IMR-90 (cell line): ENCODE results near the gene CFAP45. TPM values are rescaled to one million over a fixed set of nuclear protein-coding genes. Genes with fewer than 3 reads are reported as not detected.

Experiments used
- ATAC-seq: fragments of 200-7000 bp; cut with Tn5 transposase; 2 replicates; pipeline ENCODE4 v1.9.1; 2020; ENCODE audit warnings: low read depth, mild to moderate bottlenecking, moderate library complexity
- BruUV-seq: library from RNA; stranded (reverse); fragments of 400-500 nt; replicated peaks from 2 replicates; lab custom pipeline; 2021; lab: Mats Ljungman, UMichigan
- CTCF ChIA-PET: fragments of 300-600 bp; formaldehyde crosslinking; extraction: SDS; loops from one replicate; lab custom pipeline; 2021; ENCODE audit warnings: antibody characterized with exemption; lab: Yijun Ruan, JAX
- POLR2A ChIA-PET: fragments of 300-600 bp; sonication (Branson Sonifier 250); formaldehyde crosslinking; loops from one replicate; lab custom pipeline; 2022; ENCODE audit warnings: antibody characterized with exemption; ENCODE audit not compliant: unreplicated experiment; lab: Charles Lee
- DNase-seq: peaks from one replicate; pipeline ENCODE4 v3.0.0; 2013
- H2AFZ ChIP-seq: replicated peaks from 2 replicates; pipeline ENCODE3; 2013; ENCODE audit warnings: low read length, mild to moderate bottlenecking; ENCODE audit not compliant: poor library complexity
- H2AK5ac ChIP-seq: 2 replicates; pipeline ENCODE4 v1.6.1; 2013; ENCODE audit warnings: low read depth, low read length, inconsistent platforms
- H2AK9ac ChIP-seq: replicated peaks from 2 replicates; pipeline ENCODE3; 2013; ENCODE audit warnings: mild to moderate bottlenecking, low read depth, low read length, moderate library complexity; ENCODE audit not compliant: poor library complexity
- H2BK120ac ChIP-seq: 2 replicates; pipeline ENCODE4 v1.6.1; 2013; ENCODE audit warnings: low read depth, low read length, inconsistent platforms
- H2BK15ac ChIP-seq: 3 replicates; pipeline ENCODE4 v1.6.1; 2013; ENCODE audit warnings: low read depth, low read length, inconsistent platforms
- H2BK20ac ChIP-seq: 2 replicates; pipeline ENCODE4 v1.6.1; 2013; ENCODE audit warnings: low read depth, mild to moderate bottlenecking, inconsistent platforms, low read length, moderate library complexity
- H2BK5ac ChIP-seq: 2 replicates; pipeline ENCODE4 v1.6.1; 2013; ENCODE audit warnings: mild to moderate bottlenecking, low read depth, low read length, inconsistent platforms; ENCODE audit not compliant: poor library complexity, severe bottlenecking
- H3K14ac ChIP-seq: replicated peaks from 2 replicates; pipeline ENCODE4 v1.6.1; 2013; ENCODE audit warnings: low read depth, low read length, inconsistent platforms
- H3K18ac ChIP-seq: 2 replicates; pipeline ENCODE4 v1.6.1; 2013; ENCODE audit warnings: low read depth, low read length, control low read depth
- H3K23ac ChIP-seq: 2 replicates; pipeline ENCODE4 v1.6.1; 2013; ENCODE audit warnings: low read depth, low read length, inconsistent platforms
- H3K27ac ChIP-seq: 2 replicates; pipeline ENCODE4 v1.5.1; 2013; ENCODE audit warnings: mild to moderate bottlenecking, control low read depth, low read length; ENCODE audit not compliant: insufficient read depth
- H3K27me3 ChIP-seq: 2 replicates; pipeline ENCODE4 v1.6.1; 2013; ENCODE audit warnings: low read length; ENCODE audit not compliant: control insufficient read depth, insufficient read depth
- H3K36me3 ChIP-seq: 2 replicates; pipeline ENCODE4 v1.6.1; 2013; ENCODE audit warnings: low read length, mixed read lengths; ENCODE audit not compliant: control insufficient read depth, insufficient read depth
- H3K4ac ChIP-seq: 2 replicates; pipeline ENCODE4 v1.6.1; 2013; ENCODE audit warnings: low read depth, low read length, inconsistent platforms
- H3K4me1 ChIP-seq: 2 replicates; pipeline ENCODE4 v1.6.1; 2013; ENCODE audit warnings: low read length, mixed read lengths; ENCODE audit not compliant: control insufficient read depth, insufficient read depth
- H3K4me2 ChIP-seq: 2 replicates; pipeline ENCODE4 v1.6.1; 2013; ENCODE audit warnings: low read depth, mild to moderate bottlenecking, control low read depth, low read length, moderate library complexity
- H3K4me3 ChIP-seq: 2 replicates; pipeline ENCODE4 v1.5.1; 2013; ENCODE audit warnings: low read depth, mild to moderate bottlenecking, control low read depth, low read length, moderate library complexity; ENCODE audit not compliant: insufficient read depth
- H3K56ac ChIP-seq: 2 replicates; pipeline ENCODE4 v1.6.1; 2013; ENCODE audit warnings: low read length, inconsistent platforms; ENCODE audit not compliant: insufficient read depth; ENCODE audit errors: extremely low read depth
- H3K79me1 ChIP-seq, 2 experiments: 2 replicates each; pipeline ENCODE4 v1.6.1; 2013; ENCODE audit warnings: low read length in 2 of 2, inconsistent platforms in 1 of 2, low read depth in 1 of 2
- H3K9ac ChIP-seq: 2 replicates; pipeline ENCODE4 v1.6.1; 2013; ENCODE audit warnings: low read depth, low read length, control low read depth
- H3K9me1 ChIP-seq: 2 replicates; pipeline ENCODE4 v1.6.1; 2013; ENCODE audit warnings: low read length, inconsistent platforms; ENCODE audit not compliant: insufficient read depth
- H3K9me3 ChIP-seq: 2 replicates; pipeline ENCODE4 v1.6.1; 2013; ENCODE audit warnings: low read length; ENCODE audit not compliant: control insufficient read depth, insufficient read depth
- H4K20me1 ChIP-seq: 2 replicates; pipeline ENCODE4 v1.6.1; 2013; ENCODE audit warnings: low read length, inconsistent platforms; ENCODE audit not compliant: insufficient read depth
- H4K5ac ChIP-seq: 2 replicates; pipeline ENCODE4 v1.6.1; 2013; ENCODE audit warnings: mild to moderate bottlenecking, low read depth, low read length, control low read depth
- H4K8ac ChIP-seq, 2 experiments: 2 replicates each; pipeline ENCODE4 v1.6.1; 2013; ENCODE audit warnings: low read depth in 2 of 2, low read length in 2 of 2, control low read depth in 1 of 2, inconsistent platforms in 1 of 2
- H4K91ac ChIP-seq: 2 replicates; pipeline ENCODE4 v1.6.1; 2013; ENCODE audit warnings: low read depth, low read length, inconsistent platforms; ENCODE audit not compliant: insufficient read depth
- BHLHE40 ChIP-seq: fragments of 150-350 bp; IDR thresholded peaks from 2 replicates; pipeline ENCODE4 v1.6.1; 2016; ENCODE audit warnings: mild to moderate bottlenecking, low read depth, low read length
- CEBPB ChIP-seq: IDR thresholded peaks from 2 replicates; pipeline ENCODE4 v1.6.1; 2012; ENCODE audit warnings: low read depth, low read length, improper control_type of control experiment
- CHD1 ChIP-seq: IDR thresholded peaks from 2 replicates; pipeline ENCODE4 v1.6.1; 2012; ENCODE audit warnings: low read depth, low read length, improper control_type of control experiment
- ELK1 ChIP-seq: fragments of 150-350 bp; IDR thresholded peaks from 2 replicates; pipeline ENCODE4 v1.6.1; 2016; ENCODE audit warnings: low read depth, mild to moderate bottlenecking, low read length, moderate library complexity, borderline replicate concordance
- FOS ChIP-seq: fragments of 150-350 bp; IDR thresholded peaks from 2 replicates; pipeline ENCODE4 v1.6.1; 2016; ENCODE audit warnings: low read depth, low read length
- MAZ ChIP-seq: IDR thresholded peaks from 2 replicates; pipeline ENCODE4 v1.6.1; 2012; ENCODE audit warnings: low read depth, mild to moderate bottlenecking, low read length, improper control_type of control experiment, moderate library complexity, borderline replicate concordance
- NFE2L2 ChIP-seq: fragments of 150-350 bp; IDR thresholded peaks from 2 replicates; pipeline ENCODE4 v1.6.1; 2016; ENCODE audit warnings: low read depth, mild to moderate bottlenecking, low read length
- RAD21 ChIP-seq: IDR thresholded peaks from 2 replicates; pipeline ENCODE4 v1.6.1; 2012; ENCODE audit warnings: low read length, improper control_type of control experiment
- RCOR1 ChIP-seq: IDR thresholded peaks from 2 replicates; pipeline ENCODE4 v1.6.1; 2012; ENCODE audit warnings: mild to moderate bottlenecking, low read length, improper control_type of control experiment; ENCODE audit not compliant: insufficient replicate concordance
- RFX5 ChIP-seq: IDR thresholded peaks from 2 replicates; pipeline ENCODE4 v1.8.0; 2012; ENCODE audit warnings: low read depth, mild to moderate bottlenecking, low read length, moderate library complexity
- SMC3 ChIP-seq: fragments of 150-350 bp; IDR thresholded peaks from 2 replicates; pipeline ENCODE4 v1.6.1; 2016; ENCODE audit warnings: low read depth, mild to moderate bottlenecking, antibody characterized with exemption, low read length, moderate library complexity
- USF2 ChIP-seq: fragments of 150-350 bp; IDR thresholded peaks from 2 replicates; pipeline ENCODE4 v1.6.1; 2017; ENCODE audit warnings: mild to moderate bottlenecking, antibody characterized with exemption, low read length, low read depth
- WGBS, 2 experiments: methylation state at CpG; one replicate each; pipeline versions ENCODE4 v1.1.5 to v1.1.7; 2013; ENCODE audit warnings: missing lambda C conversion rate in 2 of 2; ENCODE audit not compliant: insufficient read length in 1 of 2; ENCODE audit errors: extremely low coverage in 2 of 2; 5-methylcytosine and 5-hydroxymethylcytosine counted together
- dilution Hi-C: fragments of 300-500 bp; cut with HindIII; formaldehyde crosslinking; loops from one replicate; pipeline ENCODE4 v1.14.3; 2018; ENCODE audit warnings: low sequenced_read_pairs; ENCODE audit not compliant: unreplicated experiment
- in situ Hi-C: fragments of 300-500 bp; cut with MboI; formaldehyde crosslinking; loops from 3 replicates; pipeline ENCODE4 v1.14.3; 2019; ENCODE audit warnings: low sequenced_read_pairs, inconsistent platforms, mixed read lengths
- intact Hi-C: fragments of 100-400 bp; cut with micrococcal nuclease; formaldehyde crosslinking; loops from 2 replicates; pipeline ENCODE4 v1.10.0; 2022
- polyA plus RNA-seq, 3 experiments: library from polyadenylated mRNA; depleted of rRNA; stranded (reverse); fragments of >200 nt; gene quantifications; 2 replicates each; pipeline ENCODE4 v1.2.3, GENCODE V29; 2012; ENCODE audit warnings: low replicate concordance in 1 of 3
- total RNA-seq: library from RNA; depleted of rRNA; stranded (reverse); fragments of >200 nt; gene quantifications from 2 replicates; pipeline ENCODE4 v1.2.3, GENCODE V29; 2012
- TF ChIP-seq, protein P1 (sequence below): conservative IDR thresholded peaks from 2 replicates; pipeline ENCODE4 v1.5.1; 2012; ENCODE audit warnings: mild to moderate bottlenecking, low read depth, low read length, improper control_type of control experiment

The CFAP45 gene
- total and polyA plus RNA-seq, 2 of the 4 experiments (the other 2 are of a cell fraction), result 0.51 to 0.72 TPM

DNA sequence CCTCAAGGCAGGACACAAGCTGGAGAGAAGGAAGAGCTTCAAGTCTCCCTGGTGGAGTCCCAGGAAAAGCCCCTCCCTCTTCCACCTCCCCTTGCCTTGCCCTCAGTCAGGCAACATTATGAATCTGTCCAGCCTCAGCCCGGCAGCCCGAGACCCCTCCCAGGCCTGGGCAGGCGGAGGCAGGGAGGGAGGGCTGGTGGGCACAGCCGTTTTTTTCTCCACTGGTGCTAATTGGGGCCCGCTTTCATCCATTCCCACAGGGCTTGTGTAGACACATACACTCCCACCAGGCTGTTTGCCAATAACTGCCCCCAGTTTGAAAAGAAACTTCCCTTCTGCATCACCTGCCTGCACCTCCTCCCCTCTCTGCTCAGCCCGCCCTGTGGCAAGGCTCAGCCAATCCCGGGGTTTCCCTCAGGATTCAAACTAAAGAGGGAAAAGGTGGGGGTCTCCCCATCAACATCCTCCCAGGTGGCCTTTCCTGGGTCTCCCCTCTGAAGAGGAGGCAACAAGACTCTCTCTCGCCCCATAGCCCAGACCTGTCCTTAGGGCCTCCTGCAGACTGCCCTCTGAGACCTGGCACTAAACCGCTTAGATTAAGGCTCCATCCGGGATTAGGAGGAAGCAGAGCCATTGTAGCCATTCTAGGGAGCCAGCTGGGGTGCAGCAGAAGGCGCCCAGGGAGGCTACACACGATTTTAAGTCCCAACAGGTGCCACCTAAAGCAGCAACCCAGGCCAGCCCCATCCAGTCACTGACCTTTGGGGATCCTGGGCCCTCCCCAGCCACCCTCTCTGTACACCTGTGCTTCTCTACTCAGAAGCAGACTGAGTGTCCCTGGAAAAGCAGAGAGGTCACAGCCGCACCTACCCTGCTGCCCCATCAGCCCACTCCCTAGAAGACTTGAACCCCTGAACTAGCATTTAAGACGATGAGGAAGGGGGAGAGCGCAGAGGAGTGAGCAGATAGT is 41.9 kb upstream of the CFAP45 start:
- Histone ChIP-seq H3K4ac (no peak overlapping the region), H3K9me3 (no peaks in the 10 kb centered on the region), H3K56ac (no peak overlapping the region), H2BK15ac (no peak overlapping the region), H2BK20ac (no peak overlapping the region), H4K20me1 (no peaks in the 10 kb centered on the region), H3K36me3 (no peaks in the 10 kb centered on the region), H3K9me1 (no peaks in the 10 kb centered on the region), H3K4me1 (no peaks in the 10 kb centered on the region), H2BK5ac (no peak overlapping the region), H3K23ac (no peak overlapping the region), H3K27ac (no peak overlapping the region), H2AK9ac (no peak overlapping the region), H3K18ac (no peak overlapping the region), H4K8ac (no peak overlapping the region), H3K9ac (no peak overlapping the region), H2AFZ (no peak overlapping the region), H2AK5ac (no peak overlapping the region), H2BK120ac (no peak overlapping the region), H3K4me3 (no peak overlapping the region), H3K4me2 (no peak overlapping the region), H4K91ac (no peak overlapping the region), H4K5ac (no peak overlapping the region), H3K27me3 (peaks cover 80% of the 10 kb centered on the region), H3K14ac (no peak overlapping the region), H3K79me1 (no peaks in the 10 kb centered on the region)
- no TSS peak for BruUV-seq
- ChIA-PET POLR2A (no interaction called here), CTCF (interaction anchor here (6.4 kb wide), 1 partner anchor 65 kb away, joined by 48 read pairs; no protein-coding TSS in a partner anchor)
- no peak for DNase-seq
- intact Hi-C loops, result loop anchor here (10.0 kb wide), 1 partner anchor 433 kb away; no protein-coding TSS in a partner anchor
- no peak for ATAC-seq
- in situ Hi-C loops, result no loop called here
- dilution Hi-C loops, result no loop called here
- WGBS, 2 experiments, result 59% methylated on average over 4 of the region's 15 CpGs; no CpG with 5 or more reads in 1 of the 2 experiments
- TF ChIP-seq ELK1, result no peak
- TF ChIP-seq RCOR1, result no peak
- no peak for TF ChIP-seq CHD1
- TF ChIP-seq BHLHE40, result no peak
- no peak for TF ChIP-seq NFE2L2
- TF ChIP-seq RAD21, result no peak
- no peak for TF ChIP-seq MAZ
- TF ChIP-seq USF2, result no peak
- TF ChIP-seq FOS, result no peak
- TF ChIP-seq CEBPB, result no peak
- no peak for TF ChIP-seq SMC3
- TF ChIP-seq RFX5, result no peak
- TF ChIP-seq, protein P1, sequence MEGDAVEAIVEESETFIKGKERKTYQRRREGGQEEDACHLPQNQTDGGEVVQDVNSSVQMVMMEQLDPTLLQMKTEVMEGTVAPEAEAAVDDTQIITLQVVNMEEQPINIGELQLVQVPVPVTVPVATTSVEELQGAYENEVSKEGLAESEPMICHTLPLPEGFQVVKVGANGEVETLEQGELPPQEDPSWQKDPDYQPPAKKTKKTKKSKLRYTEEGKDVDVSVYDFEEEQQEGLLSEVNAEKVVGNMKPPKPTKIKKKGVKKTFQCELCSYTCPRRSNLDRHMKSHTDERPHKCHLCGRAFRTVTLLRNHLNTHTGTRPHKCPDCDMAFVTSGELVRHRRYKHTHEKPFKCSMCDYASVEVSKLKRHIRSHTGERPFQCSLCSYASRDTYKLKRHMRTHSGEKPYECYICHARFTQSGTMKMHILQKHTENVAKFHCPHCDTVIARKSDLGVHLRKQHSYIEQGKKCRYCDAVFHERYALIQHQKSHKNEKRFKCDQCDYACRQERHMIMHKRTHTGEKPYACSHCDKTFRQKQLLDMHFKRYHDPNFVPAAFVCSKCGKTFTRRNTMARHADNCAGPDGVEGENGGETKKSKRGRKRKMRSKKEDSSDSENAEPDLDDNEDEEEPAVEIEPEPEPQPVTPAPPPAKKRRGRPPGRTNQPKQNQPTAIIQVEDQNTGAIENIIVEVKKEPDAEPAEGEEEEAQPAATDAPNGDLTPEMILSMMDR, result no peak
